HG03342 (cell line): ENCODE data around the gene MT1M.
"Not testable (repeated sequence)": the region's sequence is repeated elsewhere in the genome, so short reads cannot be mapped to it uniquely, and the experiment has no call there.

ENCODE experiments used
- ATAC-seq: cut with Tn5 transposase; IDR thresholded peaks from one replicate; pipeline ENCODE4 v1.9.1; 2021; ENCODE audit warnings: mild to moderate bottlenecking, moderate library complexity; ENCODE audit not compliant: unreplicated experiment

MT1M gene

GRCh38 chr16:56671691-56672090 is 39.2 kb downstream of the MT1M start:
- not testable (repeated sequence) for ATAC-seq

DNA sequence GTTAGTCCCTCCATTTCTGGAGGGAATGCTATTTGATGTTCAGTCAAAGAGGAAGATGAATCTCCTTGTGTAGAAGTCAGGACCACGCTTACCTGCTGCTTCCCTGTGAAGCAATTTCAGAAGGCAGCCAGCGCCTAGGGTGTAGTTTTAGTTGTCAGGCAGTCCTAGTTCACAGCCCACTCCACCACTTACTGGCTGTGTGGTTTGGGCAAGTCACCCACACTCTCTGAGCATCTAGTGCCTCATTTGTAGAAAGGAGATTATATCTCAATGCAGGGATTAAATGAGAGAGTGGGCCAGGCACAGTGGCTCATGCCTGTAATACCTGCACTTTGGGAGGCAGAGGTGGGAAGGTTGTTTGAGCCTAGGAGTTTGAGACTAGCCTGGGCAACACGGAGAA is 39.7 kb downstream of the MT1M start:
- ATAC-seq, result not testable (repeated sequence)

- ATAC-seq, result no peak
Observed at GRCh38 chr16:56672761-56673536, 40.5 kb downstream of the MT1M start.

DNA sequence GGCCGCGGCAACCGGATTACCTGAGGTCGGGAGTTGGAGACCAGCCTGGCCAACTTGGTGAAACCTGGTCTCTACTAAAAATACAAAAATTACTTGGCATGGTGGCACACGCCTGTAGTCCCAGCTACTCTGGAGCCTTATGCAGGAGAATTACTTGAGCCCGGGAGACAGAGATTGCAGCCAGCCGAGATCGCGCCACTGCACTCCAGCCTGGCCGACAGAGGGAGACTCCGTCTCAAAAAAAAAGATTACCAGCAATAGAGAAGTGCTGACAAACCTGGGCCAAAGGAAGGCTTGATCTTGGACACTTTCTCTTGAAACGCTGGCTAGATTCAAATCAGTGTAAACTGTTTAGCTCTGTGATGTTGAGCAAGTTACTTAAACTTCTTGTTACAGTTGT is 41.5 kb downstream of the MT1M start:
- no peak for ATAC-seq

DNA sequence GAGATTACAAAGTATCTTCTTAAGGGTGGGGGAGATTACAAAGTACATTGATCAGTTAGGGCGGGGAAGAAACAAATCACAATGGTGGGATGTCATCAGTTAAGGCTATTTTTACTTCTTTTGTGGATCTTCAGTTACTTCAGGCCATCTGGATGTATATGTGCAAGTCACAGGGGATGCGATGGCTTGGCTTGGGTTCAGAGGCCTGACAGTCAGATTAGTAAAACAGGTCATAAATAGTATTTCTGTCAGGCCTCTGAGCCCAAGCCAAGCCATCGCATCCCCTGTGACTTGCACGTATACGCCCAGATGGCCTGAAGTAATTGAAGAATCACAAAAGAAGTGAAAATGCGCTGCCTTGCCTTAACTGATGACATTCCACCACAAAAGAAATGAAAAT is 42.1 kb downstream of the MT1M start:
- ATAC-seq, result not testable (repeated sequence)

- no peak for ATAC-seq
Observed at GRCh38 chr16:56675685-56676210, 43.3 kb downstream of the MT1M start.

GRCh38 chr16:56677474-56677873 is 45.0 kb downstream of the MT1M start:
- ATAC-seq, result no peak

DNA sequence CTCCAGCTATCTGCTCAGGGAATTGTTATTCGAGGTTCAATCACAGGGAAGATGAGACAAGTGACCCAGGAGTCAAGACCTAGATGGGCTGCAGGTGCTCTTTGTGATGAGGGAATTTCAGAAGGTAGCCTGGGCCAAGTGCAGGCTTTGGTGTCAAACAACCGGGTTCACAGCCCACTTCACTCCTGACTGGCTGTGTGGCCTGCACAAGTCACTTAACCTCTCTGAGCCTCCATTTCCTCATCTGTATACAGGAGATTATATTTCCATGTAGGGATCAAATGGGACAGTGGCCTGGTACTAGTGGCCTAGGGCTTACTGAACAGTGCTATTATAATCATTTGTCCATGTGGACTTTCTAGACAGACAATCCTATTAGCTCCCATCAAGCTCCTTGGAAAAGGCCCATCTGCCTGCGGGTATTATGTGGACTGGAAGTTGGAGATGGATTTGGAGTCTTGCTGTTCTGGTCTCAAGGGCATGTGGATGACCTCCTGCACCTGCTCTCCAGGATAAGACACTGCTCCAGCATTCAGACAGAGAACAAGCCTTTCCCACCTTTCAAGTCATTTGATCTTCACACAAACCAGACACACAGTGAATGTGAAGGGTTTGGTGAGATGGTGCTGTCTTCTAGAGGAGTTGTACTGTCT is 46.7 kb downstream of the MT1M start:
- no peak for ATAC-seq

- ATAC-seq, result no peak
Observed at GRCh38 chr16:56679818-56680217, 47.4 kb downstream of the MT1M start.

GRCh38 chr16:56681939-56682702 is 49.7 kb downstream of the MT1M start, which contains the start of gene MT1X:
MT1X (plus strand) TSS chr16:56682470; CDS start chr16:56682541, 71 bp downstream.
- peak; percentile 98 for ATAC-seq

DNA sequence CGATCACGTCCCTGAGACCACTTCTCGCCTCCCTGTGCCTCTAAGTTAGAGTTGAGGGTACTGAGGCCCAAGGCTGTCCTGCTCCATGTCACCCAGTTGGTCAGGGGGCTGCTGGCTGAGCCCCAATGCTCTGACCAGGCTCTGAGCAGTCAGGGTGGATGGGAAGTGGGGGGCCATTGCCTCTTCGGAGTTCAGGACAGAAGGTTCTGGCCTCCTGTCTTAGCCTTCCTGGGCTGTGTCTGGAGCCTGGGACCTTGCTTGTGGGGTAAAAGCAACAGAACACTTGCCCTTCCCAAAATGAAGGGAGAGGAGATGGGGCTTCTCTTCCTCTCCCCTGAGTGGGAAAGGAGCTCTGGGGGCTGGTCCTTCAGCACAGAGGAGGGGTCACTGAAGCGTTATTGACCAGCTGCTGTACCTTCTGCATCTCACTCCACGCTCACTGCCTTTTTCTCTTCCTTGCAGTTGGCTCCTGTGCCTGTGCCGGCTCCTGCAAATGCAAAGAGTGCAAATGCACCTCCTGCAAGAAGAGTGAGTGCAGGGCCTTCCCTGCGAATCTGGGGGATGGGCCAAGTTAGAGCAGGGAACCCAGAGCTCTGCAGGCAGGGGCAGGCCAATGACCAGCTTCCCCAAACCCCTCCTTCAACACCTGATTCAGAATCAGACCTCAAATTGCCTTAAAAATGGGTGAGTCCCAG is 50.4 kb downstream of the MT1M start:
- ATAC-seq, result no peak
